H9 (cell line): ENCODE measurements around the gene MTMR12. TPM values are rescaled to one million over a fixed set of nuclear protein-coding genes. Genes with fewer than 3 reads are reported as not detected.

Experiments used
- DNase-seq: peaks from one replicate; pipeline ENCODE4 v3.0.0-alpha.2; 2017
- H2AFZ ChIP-seq: one replicate; pipeline ENCODE4 v1.6.1; 2013; ENCODE audit warnings: mild to moderate bottlenecking, low read length, control low read depth, moderate library complexity
- H2AK5ac ChIP-seq: 2 replicates; pipeline ENCODE4 v1.6.1; 2013; ENCODE audit warnings: low read length, control low read depth, mixed read lengths; ENCODE audit not compliant: insufficient read length
- H2BK120ac ChIP-seq: one replicate; pipeline ENCODE4 v1.6.1; 2013; ENCODE audit warnings: low read depth, mild to moderate bottlenecking, low read length, control low read depth, inconsistent platforms; ENCODE audit not compliant: poor library complexity, severe bottlenecking
- H2BK12ac ChIP-seq: 2 replicates; pipeline ENCODE4 v1.6.1; 2013; ENCODE audit warnings: low read length, control low read depth, mixed read lengths, low read depth; ENCODE audit not compliant: insufficient read length
- H2BK15ac ChIP-seq: 2 replicates; pipeline ENCODE4 v1.6.1; 2013; ENCODE audit warnings: low read depth, low read length, control low read depth
- H2BK20ac ChIP-seq: one replicate; pipeline ENCODE4 v1.6.1; 2013; ENCODE audit warnings: low read depth, mild to moderate bottlenecking, low read length, control low read depth, inconsistent platforms; ENCODE audit not compliant: poor library complexity, severe bottlenecking
- H2BK5ac ChIP-seq: 2 replicates; pipeline ENCODE4 v1.6.1; 2013; ENCODE audit warnings: low read length, control low read depth, mixed read lengths; ENCODE audit not compliant: insufficient read length
- H3K14ac ChIP-seq: 2 replicates; pipeline ENCODE4 v1.6.1; 2013; ENCODE audit warnings: low read length, control low read depth; ENCODE audit not compliant: insufficient read depth
- H3K18ac ChIP-seq: 2 replicates; pipeline ENCODE4 v1.6.1; 2013; ENCODE audit warnings: low read depth, mild to moderate bottlenecking, mixed read lengths, low read length, control low read depth; ENCODE audit not compliant: insufficient read length
- H3K23ac ChIP-seq: 2 replicates; pipeline ENCODE4 v1.6.1; 2013; ENCODE audit warnings: low read length, control low read depth, mixed read lengths, low read depth; ENCODE audit not compliant: insufficient read length
- H3K23me2 ChIP-seq: 2 replicates; pipeline ENCODE4 v1.6.1; 2013; ENCODE audit warnings: low read depth, mild to moderate bottlenecking, mixed read lengths, low read length, control low read depth; ENCODE audit not compliant: insufficient read length, poor library complexity, severe bottlenecking
- H3K27ac ChIP-seq: 2 replicates; pipeline ENCODE4 v1.5.1; 2013; ENCODE audit warnings: low read length, control low read depth, mixed read lengths, low read depth; ENCODE audit not compliant: insufficient read length
- H3K27me3 ChIP-seq: 2 replicates; pipeline ENCODE4 v1.6.1; 2013; ENCODE audit warnings: low read length, control low read depth, inconsistent platforms; ENCODE audit not compliant: insufficient read depth
- H3K4ac ChIP-seq: 2 replicates; pipeline ENCODE4 v1.6.1; 2013; ENCODE audit warnings: low read depth, mild to moderate bottlenecking, control low read depth, inconsistent platforms, low read length, moderate library complexity
- H3K4me1 ChIP-seq: 2 replicates; pipeline ENCODE4 v1.6.1; 2013; ENCODE audit warnings: low read length, control low read depth, inconsistent platforms; ENCODE audit not compliant: insufficient read depth
- H3K4me2 ChIP-seq: 2 replicates; pipeline ENCODE4 v1.6.1; 2013; ENCODE audit warnings: low read length, control low read depth, mixed read lengths; ENCODE audit not compliant: insufficient read length, insufficient read depth
- H3K56ac ChIP-seq: 2 replicates; pipeline ENCODE4 v1.6.1; 2013; ENCODE audit warnings: low read depth, mild to moderate bottlenecking, mixed read lengths, low read length, control low read depth; ENCODE audit not compliant: insufficient read length
- H3K79me1 ChIP-seq: 2 replicates; pipeline ENCODE4 v1.6.1; 2013; ENCODE audit warnings: low read depth, mild to moderate bottlenecking, moderate library complexity, low read length, control low read depth, inconsistent platforms; ENCODE audit not compliant: insufficient read depth, poor library complexity, severe bottlenecking
- H3K79me2 ChIP-seq: 2 replicates; pipeline ENCODE4 v1.6.1; 2013; ENCODE audit warnings: low read length, control low read depth, inconsistent platforms; ENCODE audit not compliant: insufficient read depth
- H3K9ac ChIP-seq: 2 replicates; pipeline ENCODE4 v1.6.1; 2013; ENCODE audit warnings: low read length, control low read depth, mixed read lengths; ENCODE audit not compliant: insufficient read length; ENCODE audit errors: extremely low read depth
- H3K9me3 ChIP-seq: one replicate; pipeline ENCODE4 v1.6.1; 2013; ENCODE audit warnings: low read depth, low read length, inconsistent platforms; ENCODE audit not compliant: control insufficient read depth
- H3T11ph ChIP-seq: one replicate; pipeline ENCODE4 v1.6.1; 2013; ENCODE audit warnings: mild to moderate bottlenecking, low read length, control low read depth, inconsistent platforms
- H4K20me1 ChIP-seq: one replicate; pipeline ENCODE4 v1.6.1; 2013; ENCODE audit not compliant: control insufficient read depth, insufficient read length, insufficient read depth
- H4K5ac ChIP-seq: 2 replicates; pipeline ENCODE4 v1.6.1; 2013; ENCODE audit warnings: low read depth, mild to moderate bottlenecking, mixed read lengths, low read length, control low read depth; ENCODE audit not compliant: insufficient read length
- H4K8ac ChIP-seq: replicated peaks from 2 replicates; pipeline ENCODE4 v1.6.1; 2013; ENCODE audit warnings: low read length, control low read depth, mixed read lengths, low read depth; ENCODE audit not compliant: insufficient read length
- H4K91ac ChIP-seq: 2 replicates; pipeline ENCODE4 v1.6.1; 2013; ENCODE audit warnings: low read depth, mild to moderate bottlenecking, moderate library complexity, mixed read lengths, low read length, control low read depth; ENCODE audit not compliant: insufficient read length
- H3K27ac Mint-ChIP-seq, 3 experiments: 2 replicates in 2 of 3; 3 replicates in 1 of 3; pipeline ENCODE4 v1.8.0; 2020 to 2021; ENCODE audit warnings: mixed read lengths in 3 of 3, mild to moderate bottlenecking in 1 of 3, moderate library complexity in 1 of 3
- H3K27me3 Mint-ChIP-seq: 2 replicates; pipeline ENCODE4 v1.8.0; 2021; ENCODE audit warnings: low read depth, mild to moderate bottlenecking, moderate library complexity, mixed read lengths
- H3K36me3 Mint-ChIP-seq, 3 experiments: 2 replicates in 2 of 3; 3 replicates in 1 of 3; pipeline ENCODE4 v1.8.0; 2020 to 2021; ENCODE audit warnings: low read depth in 3 of 3, mixed read lengths in 3 of 3; ENCODE audit not compliant: insufficient read depth in 1 of 3
- H3K4me1 Mint-ChIP-seq, 2 experiments: 2 replicates each; pipeline ENCODE4 v1.8.0; 2020; ENCODE audit warnings: mixed read lengths in 2 of 2
- H3K4me3 Mint-ChIP-seq, 2 experiments: 2 replicates in 1 of 2; 3 replicates in 1 of 2; pipeline ENCODE4 v1.8.0; 2020 to 2021; ENCODE audit warnings: mild to moderate bottlenecking in 2 of 2, mixed read lengths in 2 of 2, moderate library complexity in 1 of 2
- H3K9me3 Mint-ChIP-seq, 2 experiments: 2 replicates in 1 of 2; 3 replicates in 1 of 2; pipeline ENCODE4 v1.8.0; 2020; ENCODE audit warnings: mild to moderate bottlenecking in 2 of 2, mixed read lengths in 2 of 2, moderate library complexity in 1 of 2
- WGBS: extraction: QIAGEN DNeasy Blood & Tissue Kit; methylation state at CpG from one replicate; pipeline ENCODE4 v1.1.7; 2013; ENCODE audit warnings: missing lambda C conversion rate, low lambda C conversion rate, mixed read lengths; ENCODE audit not compliant: insufficient read length; ENCODE audit errors: extremely low coverage; 5-methylcytosine and 5-hydroxymethylcytosine counted together
- total RNA-seq: library from RNA; stranded (reverse); gene quantifications from 2 replicates; pipeline ENCODE4 v1.2.1, GENCODE V29; 2021
- TF ChIP-seq, protein P1 (sequence below): fragments of 200-600 bp; sonication (generic); conservative IDR thresholded peaks from 3 replicates; pipeline ENCODE4 v1.8.0; 2021; ENCODE audit warnings: antibody characterized with exemption, mild to moderate bottlenecking

The MTMR12 gene
- total RNA-seq, 1 experiment from 2014 or later, result 39.3 TPM

DNA sequence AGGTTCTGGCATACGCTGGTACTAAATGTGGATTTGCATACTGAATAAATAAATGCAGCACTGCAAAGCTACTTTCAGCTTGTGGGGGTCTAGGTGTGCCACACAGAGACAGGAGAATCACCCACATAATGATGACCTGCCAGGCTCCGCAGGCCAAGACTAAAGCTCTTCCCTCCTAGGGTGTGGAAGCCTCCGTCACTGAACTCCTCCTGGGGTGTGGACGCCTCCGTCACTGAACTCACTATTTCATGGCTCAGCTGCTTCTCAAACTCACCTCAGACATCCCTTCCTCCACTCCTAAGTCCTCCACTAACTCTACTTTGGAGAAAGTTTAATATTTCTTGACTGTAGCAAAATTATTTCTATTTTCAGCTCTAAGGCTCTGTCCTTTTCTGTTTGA is 73.4 kb downstream of the MTMR12 start:
- Histone ChIP-seq H3K79me1 (no peaks in the 10 kb centered on the region), H2BK20ac (no peak overlapping the region), H3K9me3 (no peaks in the 10 kb centered on the region), H2BK120ac (no peak overlapping the region), H3T11ph (no peak overlapping the region), H2AK5ac (no peak overlapping the region), H3K56ac (no peak overlapping the region), H3K4ac (no peak overlapping the region), H4K91ac (no peak overlapping the region), H4K8ac (no peak overlapping the region), H3K79me2 (no peaks in the 10 kb centered on the region), H3K4me2 (no peak overlapping the region), H3K23me2 (no peaks in the 10 kb centered on the region), H2BK15ac (no peak overlapping the region), H2AFZ (no peak overlapping the region), H3K27me3 (no peaks in the 10 kb centered on the region; the same call in 1 of the 2 replicates), H4K20me1 (no peaks in the 10 kb centered on the region), H2BK5ac (no peak overlapping the region), H3K9ac (no peak overlapping the region), H3K18ac (no peak overlapping the region), H3K23ac (no peak overlapping the region), H2BK12ac (no peak overlapping the region), H3K27ac (no peak overlapping the region), H3K4me1 (no peaks in the 10 kb centered on the region), H4K5ac (no peak overlapping the region), H3K14ac (no peak overlapping the region)
- TF ChIP-seq, protein P1, sequence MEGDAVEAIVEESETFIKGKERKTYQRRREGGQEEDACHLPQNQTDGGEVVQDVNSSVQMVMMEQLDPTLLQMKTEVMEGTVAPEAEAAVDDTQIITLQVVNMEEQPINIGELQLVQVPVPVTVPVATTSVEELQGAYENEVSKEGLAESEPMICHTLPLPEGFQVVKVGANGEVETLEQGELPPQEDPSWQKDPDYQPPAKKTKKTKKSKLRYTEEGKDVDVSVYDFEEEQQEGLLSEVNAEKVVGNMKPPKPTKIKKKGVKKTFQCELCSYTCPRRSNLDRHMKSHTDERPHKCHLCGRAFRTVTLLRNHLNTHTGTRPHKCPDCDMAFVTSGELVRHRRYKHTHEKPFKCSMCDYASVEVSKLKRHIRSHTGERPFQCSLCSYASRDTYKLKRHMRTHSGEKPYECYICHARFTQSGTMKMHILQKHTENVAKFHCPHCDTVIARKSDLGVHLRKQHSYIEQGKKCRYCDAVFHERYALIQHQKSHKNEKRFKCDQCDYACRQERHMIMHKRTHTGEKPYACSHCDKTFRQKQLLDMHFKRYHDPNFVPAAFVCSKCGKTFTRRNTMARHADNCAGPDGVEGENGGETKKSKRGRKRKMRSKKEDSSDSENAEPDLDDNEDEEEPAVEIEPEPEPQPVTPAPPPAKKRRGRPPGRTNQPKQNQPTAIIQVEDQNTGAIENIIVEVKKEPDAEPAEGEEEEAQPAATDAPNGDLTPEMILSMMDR, result no peak
- no peaks in the 10 kb centered on the region for H3K27me3 Mint-ChIP-seq
- no peak overlapping the region for H3K27ac Mint-ChIP-seq
- no peak for DNase-seq
- H3K4me1 Mint-ChIP-seq, result no peaks in the 10 kb centered on the region
- H3K36me3 Mint-ChIP-seq, result peaks cover 41 to 75% (median 63%) of the 10 kb centered on the region in 3 experiments
- no peak overlapping the region for H3K4me3 Mint-ChIP-seq
- H3K9me3 Mint-ChIP-seq, result no peaks in the 10 kb centered on the region
- no CpG with 5 or more reads among the region's 5 CpGs for WGBS
